WI38 (cell line): ENCODE measurements around the gene PPM1M.

ENCODE experiments used
- H3K4me3 ChIP-seq: 2 replicates; pipeline ENCODE4 v1.5.1; 2011; ENCODE audit warnings: low read depth, mild to moderate bottlenecking, control low read depth, low read length
- TF ChIP-seq, protein P1 (sequence below): IDR thresholded peaks from 2 replicates; pipeline ENCODE4 v1.5.1; 2012; ENCODE audit warnings: low read depth, mild to moderate bottlenecking, control low read depth, low read length

The PPM1M gene

DNA sequence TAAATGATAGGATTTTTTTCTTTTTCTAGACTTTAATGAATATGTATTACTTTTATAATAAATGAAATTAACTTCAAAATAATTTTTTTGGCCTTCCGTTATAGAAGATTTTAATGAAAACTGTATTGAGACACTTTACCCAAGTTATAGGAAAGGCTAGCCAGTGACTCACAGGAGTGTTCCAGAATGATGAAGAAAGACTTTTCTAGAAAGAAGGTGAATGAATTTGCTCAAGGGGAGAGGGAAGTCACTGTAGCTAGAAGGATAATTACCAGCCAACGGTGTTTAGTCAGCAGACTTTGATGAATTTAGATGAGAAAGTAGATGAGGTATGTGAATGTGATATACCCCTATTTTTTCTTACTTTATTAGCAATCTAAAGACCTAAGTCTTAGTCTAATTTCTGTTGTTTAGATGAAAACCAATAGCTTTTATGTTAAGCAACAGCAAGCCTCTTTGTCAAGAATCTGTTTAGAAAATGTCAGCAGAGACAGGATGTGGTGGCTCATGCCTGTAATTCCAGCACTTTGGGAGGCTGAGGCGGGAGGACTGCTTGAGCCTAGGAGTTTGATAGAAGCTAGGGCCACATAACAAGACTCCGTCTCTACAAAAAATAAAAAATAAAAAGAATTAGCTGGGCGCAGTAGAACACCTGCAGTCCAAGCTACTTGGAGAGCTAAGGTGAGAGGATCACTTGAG is 44.4 kb upstream of the PPM1M start:
- TF ChIP-seq, protein P1, sequence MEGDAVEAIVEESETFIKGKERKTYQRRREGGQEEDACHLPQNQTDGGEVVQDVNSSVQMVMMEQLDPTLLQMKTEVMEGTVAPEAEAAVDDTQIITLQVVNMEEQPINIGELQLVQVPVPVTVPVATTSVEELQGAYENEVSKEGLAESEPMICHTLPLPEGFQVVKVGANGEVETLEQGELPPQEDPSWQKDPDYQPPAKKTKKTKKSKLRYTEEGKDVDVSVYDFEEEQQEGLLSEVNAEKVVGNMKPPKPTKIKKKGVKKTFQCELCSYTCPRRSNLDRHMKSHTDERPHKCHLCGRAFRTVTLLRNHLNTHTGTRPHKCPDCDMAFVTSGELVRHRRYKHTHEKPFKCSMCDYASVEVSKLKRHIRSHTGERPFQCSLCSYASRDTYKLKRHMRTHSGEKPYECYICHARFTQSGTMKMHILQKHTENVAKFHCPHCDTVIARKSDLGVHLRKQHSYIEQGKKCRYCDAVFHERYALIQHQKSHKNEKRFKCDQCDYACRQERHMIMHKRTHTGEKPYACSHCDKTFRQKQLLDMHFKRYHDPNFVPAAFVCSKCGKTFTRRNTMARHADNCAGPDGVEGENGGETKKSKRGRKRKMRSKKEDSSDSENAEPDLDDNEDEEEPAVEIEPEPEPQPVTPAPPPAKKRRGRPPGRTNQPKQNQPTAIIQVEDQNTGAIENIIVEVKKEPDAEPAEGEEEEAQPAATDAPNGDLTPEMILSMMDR, result no peak
- H3K4me3 ChIP-seq, result no peak overlapping the region

- TF ChIP-seq, protein P1, result no peak
- no peak overlapping the region for H3K4me3 ChIP-seq
These were observed 43.0 kb upstream of the PPM1M start for GRCh38 chr3:52202384-52203077.

DNA sequence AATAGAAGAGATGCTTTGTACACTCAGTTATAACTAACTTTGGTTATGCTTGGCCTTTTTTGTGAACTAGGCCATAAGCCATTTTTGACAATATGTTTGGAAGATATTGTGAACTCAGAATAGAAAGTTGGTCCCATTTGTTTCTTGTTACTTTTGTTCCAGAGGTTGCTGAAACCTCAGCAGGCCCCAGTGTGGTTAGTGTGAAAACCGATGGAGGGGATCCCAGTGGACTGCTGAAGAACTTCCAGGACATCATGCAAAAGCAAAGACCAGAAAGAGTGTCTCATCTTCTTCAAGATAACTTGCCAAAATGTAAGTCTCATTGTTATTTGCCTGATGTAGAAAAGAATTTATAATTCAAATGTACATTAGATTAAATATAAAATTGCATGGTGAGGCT is 41.9 kb upstream of the PPM1M start:
- no peak overlapping the region for H3K4me3 ChIP-seq
- TF ChIP-seq, protein P1, result no peak

GRCh38 chr3:52204337-52205073 is 41.1 kb upstream of the PPM1M start:
- TF ChIP-seq, protein P1, result no peak
- no peak overlapping the region for H3K4me3 ChIP-seq

GRCh38 chr3:52205727-52206372 is 39.7 kb upstream of the PPM1M start:
- no peak overlapping the region for H3K4me3 ChIP-seq
- TF ChIP-seq, protein P1, result no peak

DNA sequence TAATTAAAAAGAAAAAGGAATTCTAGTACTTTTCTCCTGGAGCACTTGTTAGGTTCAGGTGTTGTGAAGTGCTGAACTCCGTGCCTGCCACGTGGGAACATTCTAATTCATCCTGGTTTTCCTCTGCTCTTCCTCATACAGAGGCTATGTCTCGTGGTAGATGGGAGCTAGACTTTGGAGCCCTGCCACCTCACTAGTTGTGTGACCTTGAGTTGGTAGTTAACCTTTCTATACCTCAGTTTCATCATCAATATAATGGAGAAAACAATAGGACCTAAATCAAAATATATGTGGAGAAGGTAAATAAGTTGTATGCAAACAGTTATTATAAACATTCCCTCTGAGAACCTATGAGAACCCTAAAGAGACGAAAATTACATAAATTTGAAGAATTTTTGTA is 37.0 kb upstream of the PPM1M start:
- TF ChIP-seq, protein P1, result no peak
- no peak overlapping the region for H3K4me3 ChIP-seq
